ENCODE data around the gene AP2S1.

DNA sequence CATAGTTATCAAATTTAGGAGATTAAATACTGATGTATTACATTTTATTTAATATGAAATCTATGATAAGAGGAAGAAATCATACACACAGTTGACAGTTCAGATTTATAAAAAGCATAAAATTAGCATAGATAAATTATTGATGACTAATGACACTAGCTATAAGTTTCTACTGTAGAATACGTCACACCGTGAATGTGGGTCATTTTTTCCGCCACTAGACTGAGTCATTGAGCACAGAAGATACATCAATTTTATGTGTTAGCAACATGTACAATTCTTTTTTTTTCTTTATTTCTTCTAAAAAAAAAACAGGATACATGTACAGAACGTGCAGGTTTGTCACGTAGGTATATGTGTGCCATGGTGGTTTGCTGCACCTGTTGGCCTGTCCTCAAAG lies 22.2 kb downstream of the AP2S1 start:
- TF ChIP-seq RFX5 (IDR thresholded peaks at IDR 0.05) (no peak), SREBF2 (IDR thresholded peaks at IDR 0.05) (no peak), EP300 (IDR thresholded peaks at IDR 0.05) (no peak), EHF (CRISPR knock-in tag; IDR thresholded peaks at IDR 0.05) (no peak), POLR2A (IDR thresholded peaks at IDR 0.05; ENCODE audit: low read length) (no peak), JUNB (IDR thresholded peaks at IDR 0.05) (no peak), RARB (CRISPR knock-in tag; IDR thresholded peaks at IDR 0.05) (no peak), NR3C1 (IDR thresholded peaks at IDR 0.05) (no peak), MYC (IDR thresholded peaks at IDR 0.05; ENCODE audit: borderline replicate concordance, low read length) (no peak)
- TF ChIP-seq, protein P1, sequence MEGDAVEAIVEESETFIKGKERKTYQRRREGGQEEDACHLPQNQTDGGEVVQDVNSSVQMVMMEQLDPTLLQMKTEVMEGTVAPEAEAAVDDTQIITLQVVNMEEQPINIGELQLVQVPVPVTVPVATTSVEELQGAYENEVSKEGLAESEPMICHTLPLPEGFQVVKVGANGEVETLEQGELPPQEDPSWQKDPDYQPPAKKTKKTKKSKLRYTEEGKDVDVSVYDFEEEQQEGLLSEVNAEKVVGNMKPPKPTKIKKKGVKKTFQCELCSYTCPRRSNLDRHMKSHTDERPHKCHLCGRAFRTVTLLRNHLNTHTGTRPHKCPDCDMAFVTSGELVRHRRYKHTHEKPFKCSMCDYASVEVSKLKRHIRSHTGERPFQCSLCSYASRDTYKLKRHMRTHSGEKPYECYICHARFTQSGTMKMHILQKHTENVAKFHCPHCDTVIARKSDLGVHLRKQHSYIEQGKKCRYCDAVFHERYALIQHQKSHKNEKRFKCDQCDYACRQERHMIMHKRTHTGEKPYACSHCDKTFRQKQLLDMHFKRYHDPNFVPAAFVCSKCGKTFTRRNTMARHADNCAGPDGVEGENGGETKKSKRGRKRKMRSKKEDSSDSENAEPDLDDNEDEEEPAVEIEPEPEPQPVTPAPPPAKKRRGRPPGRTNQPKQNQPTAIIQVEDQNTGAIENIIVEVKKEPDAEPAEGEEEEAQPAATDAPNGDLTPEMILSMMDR (IDR thresholded peaks at IDR 0.05) = no peak
- TF ChIP-seq, protein P2, sequence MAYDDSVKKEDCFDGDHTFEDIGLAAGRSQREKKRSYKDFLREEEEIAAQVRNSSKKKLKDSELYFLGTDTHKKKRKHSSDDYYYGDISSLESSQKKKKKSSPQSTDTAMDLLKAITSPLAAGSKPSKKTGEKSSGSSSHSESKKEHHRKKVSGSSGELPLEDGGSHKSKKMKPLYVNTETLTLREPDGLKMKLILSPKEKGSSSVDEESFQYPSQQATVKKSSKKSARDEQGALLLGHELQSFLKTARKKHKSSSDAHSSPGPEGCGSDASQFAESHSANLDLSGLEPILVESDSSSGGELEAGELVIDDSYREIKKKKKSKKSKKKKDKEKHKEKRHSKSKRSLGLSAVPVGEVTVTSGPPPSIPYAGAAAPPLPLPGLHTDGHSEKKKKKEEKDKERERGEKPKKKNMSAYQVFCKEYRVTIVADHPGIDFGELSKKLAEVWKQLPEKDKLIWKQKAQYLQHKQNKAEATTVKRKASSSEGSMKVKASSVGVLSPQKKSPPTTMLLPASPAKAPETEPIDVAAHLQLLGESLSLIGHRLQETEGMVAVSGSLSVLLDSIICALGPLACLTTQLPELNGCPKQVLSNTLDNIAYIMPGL (CRISPR knock-in tag; IDR thresholded peaks at IDR 0.05; ENCODE audit: borderline replicate concordance) = no peak
- TF ChIP-seq, protein P3, sequence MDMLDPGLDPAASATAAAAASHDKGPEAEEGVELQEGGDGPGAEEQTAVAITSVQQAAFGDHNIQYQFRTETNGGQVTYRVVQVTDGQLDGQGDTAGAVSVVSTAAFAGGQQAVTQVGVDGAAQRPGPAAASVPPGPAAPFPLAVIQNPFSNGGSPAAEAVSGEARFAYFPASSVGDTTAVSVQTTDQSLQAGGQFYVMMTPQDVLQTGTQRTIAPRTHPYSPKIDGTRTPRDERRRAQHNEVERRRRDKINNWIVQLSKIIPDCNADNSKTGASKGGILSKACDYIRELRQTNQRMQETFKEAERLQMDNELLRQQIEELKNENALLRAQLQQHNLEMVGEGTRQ (IDR thresholded peaks at IDR 0.05) = no peak
- TF ChIP-seq, protein P4, sequence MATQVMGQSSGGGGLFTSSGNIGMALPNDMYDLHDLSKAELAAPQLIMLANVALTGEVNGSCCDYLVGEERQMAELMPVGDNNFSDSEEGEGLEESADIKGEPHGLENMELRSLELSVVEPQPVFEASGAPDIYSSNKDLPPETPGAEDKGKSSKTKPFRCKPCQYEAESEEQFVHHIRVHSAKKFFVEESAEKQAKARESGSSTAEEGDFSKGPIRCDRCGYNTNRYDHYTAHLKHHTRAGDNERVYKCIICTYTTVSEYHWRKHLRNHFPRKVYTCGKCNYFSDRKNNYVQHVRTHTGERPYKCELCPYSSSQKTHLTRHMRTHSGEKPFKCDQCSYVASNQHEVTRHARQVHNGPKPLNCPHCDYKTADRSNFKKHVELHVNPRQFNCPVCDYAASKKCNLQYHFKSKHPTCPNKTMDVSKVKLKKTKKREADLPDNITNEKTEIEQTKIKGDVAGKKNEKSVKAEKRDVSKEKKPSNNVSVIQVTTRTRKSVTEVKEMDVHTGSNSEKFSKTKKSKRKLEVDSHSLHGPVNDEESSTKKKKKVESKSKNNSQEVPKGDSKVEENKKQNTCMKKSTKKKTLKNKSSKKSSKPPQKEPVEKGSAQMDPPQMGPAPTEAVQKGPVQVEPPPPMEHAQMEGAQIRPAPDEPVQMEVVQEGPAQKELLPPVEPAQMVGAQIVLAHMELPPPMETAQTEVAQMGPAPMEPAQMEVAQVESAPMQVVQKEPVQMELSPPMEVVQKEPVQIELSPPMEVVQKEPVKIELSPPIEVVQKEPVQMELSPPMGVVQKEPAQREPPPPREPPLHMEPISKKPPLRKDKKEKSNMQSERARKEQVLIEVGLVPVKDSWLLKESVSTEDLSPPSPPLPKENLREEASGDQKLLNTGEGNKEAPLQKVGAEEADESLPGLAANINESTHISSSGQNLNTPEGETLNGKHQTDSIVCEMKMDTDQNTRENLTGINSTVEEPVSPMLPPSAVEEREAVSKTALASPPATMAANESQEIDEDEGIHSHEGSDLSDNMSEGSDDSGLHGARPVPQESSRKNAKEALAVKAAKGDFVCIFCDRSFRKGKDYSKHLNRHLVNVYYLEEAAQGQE (IDR thresholded peaks at IDR 0.05) = no peak
- TF ChIP-seq, protein P5, sequence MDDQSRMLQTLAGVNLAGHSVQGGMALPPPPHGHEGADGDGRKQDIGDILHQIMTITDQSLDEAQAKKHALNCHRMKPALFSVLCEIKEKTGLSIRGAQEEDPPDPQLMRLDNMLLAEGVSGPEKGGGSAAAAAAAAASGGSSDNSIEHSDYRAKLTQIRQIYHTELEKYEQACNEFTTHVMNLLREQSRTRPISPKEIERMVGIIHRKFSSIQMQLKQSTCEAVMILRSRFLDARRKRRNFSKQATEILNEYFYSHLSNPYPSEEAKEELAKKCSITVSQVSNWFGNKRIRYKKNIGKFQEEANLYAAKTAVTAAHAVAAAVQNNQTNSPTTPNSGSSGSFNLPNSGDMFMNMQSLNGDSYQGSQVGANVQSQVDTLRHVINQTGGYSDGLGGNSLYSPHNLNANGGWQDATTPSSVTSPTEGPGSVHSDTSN (IDR thresholded peaks at IDR 0.05) = no peak

All from A549 (cell line).